ENCODE results near the gene GCNT1.
A peak's percentile ranks its signal among the peaks of the same experiment; 100 is the strongest.

GCNT1 gene

DNA sequence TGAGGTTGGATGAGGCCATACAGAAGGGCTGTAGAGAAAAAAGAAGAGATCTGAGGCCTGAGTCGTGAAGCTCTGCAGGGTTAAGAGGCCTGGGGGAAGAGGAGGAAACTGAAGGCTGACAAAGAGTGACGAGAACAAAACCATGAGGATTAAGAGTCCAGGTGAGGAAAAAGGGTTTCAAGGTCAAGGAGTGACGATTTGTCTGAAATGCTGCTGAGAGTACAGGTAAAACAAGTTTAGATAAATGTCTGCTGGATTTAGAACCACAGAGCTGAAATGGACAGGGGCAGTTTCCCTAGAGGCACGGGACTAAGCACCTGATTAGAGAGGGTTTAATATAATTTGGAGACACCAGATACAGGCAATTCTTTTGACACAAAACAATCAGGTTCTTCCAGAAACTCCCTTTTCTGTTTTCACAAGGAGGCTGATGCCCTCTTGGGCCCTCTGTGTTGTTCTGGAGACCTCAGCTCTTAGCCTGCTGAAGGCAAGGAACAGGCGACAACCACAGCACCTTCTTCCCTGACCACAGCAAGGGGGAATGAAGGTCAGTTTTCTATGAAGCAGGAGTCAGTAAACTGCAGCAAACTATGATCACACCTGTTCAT lies 14.6 kb upstream of the GCNT1 start:
- Histone ChIP-seq H3K9ac (ENCODE audit: low read length) (no peak overlapping the region), H3K36me3 (ENCODE audit: control insufficient read depth, insufficient read depth, low read length) (no peaks in the 10 kb centered on the region), H3K27me3 (ENCODE audit: control insufficient read depth, insufficient read depth, low read length) (no peaks in the 10 kb centered on the region), H3K4me1 (ENCODE audit: control insufficient read depth, insufficient read depth, low read length) (no peaks in the 10 kb centered on the region), H3K4me3 (ENCODE audit: low read depth, low read length) (no peak overlapping the region), H3K27ac (ENCODE audit: low read depth, low read length) (no peak overlapping the region), H3K9me3 (ENCODE audit: control insufficient read depth, insufficient read depth, low read depth, low read length) (peaks cover 26% of the 10 kb centered on the region)

DNA sequence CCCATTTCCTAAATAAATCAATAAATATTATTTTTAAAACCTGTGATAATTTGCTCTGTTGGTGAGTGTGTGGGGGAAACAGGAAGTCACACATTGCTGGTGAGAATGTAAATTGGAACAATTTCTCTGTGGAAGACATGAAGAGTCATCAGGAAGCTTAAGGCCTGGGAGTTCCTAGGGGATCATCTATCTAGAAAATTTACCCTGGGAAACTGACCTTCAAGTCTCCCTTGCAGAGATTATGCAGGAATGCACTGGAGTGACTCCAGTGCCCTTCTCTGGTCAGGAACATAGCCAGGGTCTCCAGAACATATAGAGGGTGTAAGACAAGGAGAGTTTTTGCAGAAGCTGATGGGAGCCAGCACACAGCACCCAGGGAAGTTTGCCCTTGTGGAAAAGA lies 13.0 kb upstream of the GCNT1 start:
- no peaks in the 10 kb centered on the region for H3K27me3 ChIP-seq (ENCODE audit: control insufficient read depth, insufficient read depth, low read length)
- no peak overlapping the region for H3K4me3 ChIP-seq (ENCODE audit: low read depth, low read length)
- H3K9me3 ChIP-seq (ENCODE audit: control insufficient read depth, insufficient read depth, low read depth, low read length): peaks cover 27% of the 10 kb centered on the region
- H3K9ac ChIP-seq (ENCODE audit: low read length): no peak overlapping the region
- H3K36me3 ChIP-seq (ENCODE audit: control insufficient read depth, insufficient read depth, low read length): no peaks in the 10 kb centered on the region
- no peaks in the 10 kb centered on the region for H3K4me1 ChIP-seq (ENCODE audit: control insufficient read depth, insufficient read depth, low read length)
- no peak overlapping the region for H3K27ac ChIP-seq (ENCODE audit: low read depth, low read length)

DNA sequence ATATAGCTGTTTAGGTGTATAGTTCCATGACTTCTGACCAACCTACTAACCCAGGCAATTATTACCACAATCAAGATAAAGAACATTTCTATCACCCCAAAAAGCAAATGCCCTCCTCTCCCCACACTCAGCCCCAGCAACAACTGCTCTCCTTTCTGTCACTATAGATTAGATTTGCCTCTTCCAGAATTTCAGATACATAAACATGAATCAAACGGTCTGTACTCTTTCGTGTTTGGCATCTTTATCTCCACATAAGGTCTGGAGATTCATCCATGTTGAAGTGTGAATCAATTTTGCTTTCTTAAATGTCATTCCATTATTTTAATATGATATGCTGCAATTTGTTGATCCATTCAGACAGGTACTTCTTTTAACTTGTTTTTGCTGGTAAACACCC lies 10.5 kb upstream of the GCNT1 start:
- no peak overlapping the region for H3K9ac ChIP-seq (ENCODE audit: low read length)
- H3K4me3 ChIP-seq (ENCODE audit: low read depth, low read length): no peak overlapping the region
- no peak overlapping the region for H3K27ac ChIP-seq (ENCODE audit: low read depth, low read length)
- H3K27me3 ChIP-seq (ENCODE audit: control insufficient read depth, insufficient read depth, low read length): no peaks in the 10 kb centered on the region
- peaks cover 15% of the 10 kb centered on the region for H3K9me3 ChIP-seq (ENCODE audit: control insufficient read depth, insufficient read depth, low read depth, low read length)
- H3K4me1 ChIP-seq (ENCODE audit: control insufficient read depth, insufficient read depth, low read length): peaks cover 9% of the 10 kb centered on the region; the same call in 1 of the 2 replicates
- no peaks in the 10 kb centered on the region for H3K36me3 ChIP-seq (ENCODE audit: control insufficient read depth, insufficient read depth, low read length)

DNA sequence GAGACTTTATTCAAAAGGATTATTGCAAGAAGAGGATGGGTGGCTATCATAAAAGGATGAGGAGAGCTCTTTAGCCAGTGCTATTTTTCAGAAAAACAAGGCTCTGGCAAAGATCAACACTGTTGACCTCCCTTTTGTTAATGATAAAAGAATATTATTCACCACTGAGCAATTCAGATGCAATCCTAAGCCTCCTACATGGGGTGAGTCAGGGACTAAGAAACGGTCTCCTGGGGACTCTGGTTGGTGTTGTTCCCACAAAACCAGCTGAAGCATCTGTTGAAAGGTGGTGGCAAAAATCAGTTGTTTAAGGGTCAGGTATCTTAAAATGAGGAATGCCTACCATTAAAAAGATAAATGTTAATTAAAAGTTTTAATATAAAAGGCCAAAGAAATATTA lies 7.7 kb upstream of the GCNT1 start:
- H3K36me3 ChIP-seq (ENCODE audit: control insufficient read depth, insufficient read depth, low read length): no peaks in the 10 kb centered on the region
- no peak overlapping the region for H3K9ac ChIP-seq (ENCODE audit: low read length)
- peaks cover 13% of the 10 kb centered on the region for H3K4me1 ChIP-seq (ENCODE audit: control insufficient read depth, insufficient read depth, low read length)
- 0 out of 2 replicates have a peak, but pooled peaks cover 7% of the 10 kb centered on the region for H3K9me3 ChIP-seq (ENCODE audit: control insufficient read depth, insufficient read depth, low read depth, low read length)
- no peak overlapping the region for H3K4me3 ChIP-seq (ENCODE audit: low read depth, low read length)
- no peak overlapping the region for H3K27ac ChIP-seq (ENCODE audit: low read depth, low read length)
- no peaks in the 10 kb centered on the region for H3K27me3 ChIP-seq (ENCODE audit: control insufficient read depth, insufficient read depth, low read length)

DNA sequence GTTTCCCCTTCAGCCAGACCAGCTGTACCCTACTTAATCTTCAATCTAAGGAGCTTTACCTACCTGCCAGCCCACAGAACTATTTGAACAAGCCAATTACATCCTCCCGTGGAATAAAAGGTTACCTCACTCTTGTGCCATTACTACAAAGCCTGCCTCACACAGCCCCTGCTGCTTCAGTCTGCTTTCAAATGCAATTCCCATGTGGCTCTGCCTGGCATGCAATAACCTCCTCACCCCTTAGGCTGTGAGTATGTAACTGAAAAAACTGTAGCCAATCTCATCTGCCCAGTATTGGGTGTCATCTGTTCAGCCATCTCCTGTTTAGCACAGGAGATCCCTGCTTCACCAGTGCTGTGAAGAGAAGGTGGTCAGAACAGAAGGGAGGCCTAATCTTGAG lies 6.1 kb upstream of the GCNT1 start:
- H3K36me3 ChIP-seq (ENCODE audit: control insufficient read depth, insufficient read depth, low read length): no peaks in the 10 kb centered on the region
- H3K27ac ChIP-seq (ENCODE audit: low read depth, low read length): no peak overlapping the region
- H3K27me3 ChIP-seq (ENCODE audit: control insufficient read depth, insufficient read depth, low read length): no peaks in the 10 kb centered on the region
- H3K9me3 ChIP-seq (ENCODE audit: control insufficient read depth, insufficient read depth, low read depth, low read length): 0 out of 2 replicates have a peak, but pooled peaks cover 7% of the 10 kb centered on the region
- H3K4me1 ChIP-seq (ENCODE audit: control insufficient read depth, insufficient read depth, low read length): peaks cover 18% of the 10 kb centered on the region
- no peak overlapping the region for H3K9ac ChIP-seq (ENCODE audit: low read length)
- H3K4me3 ChIP-seq (ENCODE audit: low read depth, low read length): no peak overlapping the region

DNA sequence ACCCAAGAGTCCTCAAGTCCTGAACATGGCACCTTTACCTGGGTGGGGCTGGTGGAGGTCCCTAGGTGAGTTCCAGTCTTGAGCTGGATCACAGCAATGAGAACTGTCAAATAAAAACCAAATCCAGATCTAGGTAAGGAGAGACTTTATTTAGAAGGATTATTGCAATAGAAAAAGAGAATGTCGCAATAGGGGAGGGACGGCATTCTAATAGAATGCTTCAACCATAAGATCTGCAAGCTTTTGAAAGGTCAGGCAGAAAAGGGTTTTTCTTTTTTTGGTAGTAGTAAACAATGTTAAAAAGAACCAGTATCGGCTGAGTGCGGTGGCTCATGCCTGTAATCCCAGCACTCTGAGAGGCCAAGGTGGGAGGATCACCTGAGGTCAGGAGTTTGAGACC lies 5.2 kb upstream of the GCNT1 start:
- Histone ChIP-seq H3K4me3 (ENCODE audit: low read depth, low read length) (no peak overlapping the region), H3K9me3 (ENCODE audit: control insufficient read depth, insufficient read depth, low read depth, low read length) (0 out of 2 replicates have a peak, but pooled peaks cover 7% of the 10 kb centered on the region), H3K9ac (ENCODE audit: low read length) (no peak overlapping the region), H3K27me3 (ENCODE audit: control insufficient read depth, insufficient read depth, low read length) (no peaks in the 10 kb centered on the region), H3K27ac (ENCODE audit: low read depth, low read length) (no peak overlapping the region), H3K36me3 (ENCODE audit: control insufficient read depth, insufficient read depth, low read length) (no peaks in the 10 kb centered on the region), H3K4me1 (ENCODE audit: control insufficient read depth, insufficient read depth, low read length) (peaks cover 18% of the 10 kb centered on the region)

DNA sequence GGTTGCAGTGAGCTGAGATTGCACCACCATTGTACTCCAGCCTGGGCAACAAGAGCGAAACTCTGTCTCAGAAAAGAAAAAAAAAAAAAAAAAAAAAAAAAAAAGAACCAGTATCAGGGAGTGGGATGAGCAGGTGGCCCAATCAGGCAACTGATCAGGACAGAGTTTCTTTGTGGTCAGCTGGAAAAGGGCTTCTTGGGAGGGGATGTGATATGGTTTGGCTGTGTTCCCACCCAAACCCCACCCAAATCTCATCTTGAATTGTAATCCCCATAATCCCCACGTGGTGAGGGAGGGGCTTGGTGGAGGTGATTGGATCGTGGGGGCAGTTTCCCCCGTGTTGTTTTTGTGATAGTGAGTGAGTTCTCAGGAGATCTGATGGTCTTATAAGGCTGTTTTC lies 4.7 kb upstream of the GCNT1 start:
- no peak overlapping the region for H3K4me3 ChIP-seq (ENCODE audit: low read depth, low read length)
- no peak overlapping the region for H3K27ac ChIP-seq (ENCODE audit: low read depth, low read length)
- 0 out of 2 replicates have a peak, but pooled peaks cover 2% of the 10 kb centered on the region for H3K9me3 ChIP-seq (ENCODE audit: control insufficient read depth, insufficient read depth, low read depth, low read length)
- no peaks in the 10 kb centered on the region for H3K36me3 ChIP-seq (ENCODE audit: control insufficient read depth, insufficient read depth, low read length)
- no peak overlapping the region for H3K9ac ChIP-seq (ENCODE audit: low read length)
- peaks cover 18% of the 10 kb centered on the region for H3K4me1 ChIP-seq (ENCODE audit: control insufficient read depth, insufficient read depth, low read length)
- H3K27me3 ChIP-seq (ENCODE audit: control insufficient read depth, insufficient read depth, low read length): no peaks in the 10 kb centered on the region

DNA sequence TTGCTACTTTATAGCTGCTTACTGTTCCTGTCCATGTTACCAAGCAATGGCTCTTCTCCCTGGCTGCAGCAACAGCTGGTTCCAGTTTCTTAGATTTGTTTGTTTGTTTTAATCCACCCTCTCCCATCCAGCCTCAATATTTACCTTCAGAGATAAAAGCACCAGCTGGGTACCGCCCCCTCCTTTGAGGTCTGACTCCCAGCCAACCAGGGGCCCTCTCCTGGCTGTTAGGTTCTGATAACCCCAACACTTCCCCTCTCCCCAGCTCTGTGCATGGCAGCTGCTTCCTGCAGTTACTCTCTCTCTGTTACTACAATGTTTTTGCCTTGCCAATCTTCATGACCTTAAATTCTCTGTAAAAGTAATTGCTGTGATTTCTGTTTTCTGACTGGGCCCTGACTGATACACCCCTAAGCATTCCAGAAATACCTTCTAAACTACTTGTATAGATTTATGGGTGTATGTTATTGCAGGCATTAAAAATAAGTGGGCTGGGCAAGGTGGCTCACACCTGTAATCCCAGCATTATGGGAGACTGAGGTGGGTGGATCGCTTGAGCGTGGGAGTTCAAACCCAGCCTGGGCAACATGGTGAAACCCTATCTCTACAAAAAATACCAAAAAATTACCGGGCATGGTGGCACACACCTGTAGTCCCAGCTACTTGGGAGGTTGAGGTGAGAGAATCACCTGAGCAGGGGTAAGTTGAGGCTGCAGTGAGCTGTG lies 2.6 kb upstream of the GCNT1 start:
- Histone ChIP-seq H3K27ac (ENCODE audit: low read depth, low read length) (no peak overlapping the region), H3K4me1 (ENCODE audit: control insufficient read depth, insufficient read depth, low read length) (peaks cover 22% of the 10 kb centered on the region), H3K4me3 (ENCODE audit: low read depth, low read length) (no peak overlapping the region), H3K9me3 (ENCODE audit: control insufficient read depth, insufficient read depth, low read depth, low read length) (no peaks in the 10 kb centered on the region), H3K27me3 (ENCODE audit: control insufficient read depth, insufficient read depth, low read length) (no peaks in the 10 kb centered on the region), H3K36me3 (ENCODE audit: control insufficient read depth, insufficient read depth, low read length) (no peaks in the 10 kb centered on the region), H3K9ac (ENCODE audit: low read length) (no peak overlapping the region)

DNA sequence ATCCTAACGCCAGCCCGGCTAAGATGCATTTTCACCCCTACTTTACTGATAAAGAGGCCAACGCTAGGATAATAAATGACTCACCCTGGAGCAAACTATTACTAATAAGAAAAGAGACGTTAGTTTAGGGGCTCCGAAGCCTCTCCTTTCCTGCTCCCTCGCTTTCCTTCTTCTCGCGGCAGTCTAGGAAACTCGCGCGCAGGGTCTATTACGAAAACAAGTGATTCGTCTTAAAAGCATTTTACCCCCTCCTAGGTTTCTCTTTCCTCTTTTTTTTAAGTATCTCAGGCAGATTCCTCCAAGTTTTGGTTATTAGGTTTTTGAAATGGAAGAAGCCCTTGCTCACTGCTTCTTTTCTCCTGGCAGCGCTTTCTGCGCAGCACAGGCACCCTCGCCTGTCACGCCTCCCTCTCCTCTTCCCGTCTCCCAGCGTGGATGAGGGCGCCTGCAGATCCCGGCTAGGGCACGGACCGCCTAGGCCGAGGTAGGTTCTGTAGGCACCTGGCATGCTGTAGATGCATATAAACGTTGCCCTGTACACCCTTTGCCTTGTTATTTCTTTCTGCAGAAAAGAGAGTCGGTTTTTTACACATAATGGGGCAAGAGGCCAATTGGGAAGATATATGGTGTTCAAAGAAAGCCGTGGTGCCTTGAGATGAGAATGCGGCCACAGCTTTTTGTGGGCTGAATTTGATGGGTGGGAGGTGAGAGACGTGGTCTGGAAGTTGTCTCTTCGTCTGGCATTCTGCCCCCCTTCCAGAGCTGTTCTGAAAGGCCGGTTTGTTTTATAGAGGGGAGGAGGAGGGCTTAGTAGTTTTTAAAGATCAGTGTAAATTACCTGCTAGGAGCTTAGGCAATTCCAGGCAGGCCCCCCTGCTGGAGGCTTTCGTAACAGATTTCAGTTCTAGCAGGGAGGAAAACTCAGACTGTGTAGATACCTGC lies 983 bp downstream of the GCNT1 start:
- Histone ChIP-seq H3K4me3 (ENCODE audit: low read depth, low read length) (peak overlapping the region; percentile 89), H3K9me3 (ENCODE audit: control insufficient read depth, insufficient read depth, low read depth, low read length) (no peaks in the 10 kb centered on the region), H3K36me3 (ENCODE audit: control insufficient read depth, insufficient read depth, low read length) (no peaks in the 10 kb centered on the region), H3K4me1 (ENCODE audit: control insufficient read depth, insufficient read depth, low read length) (peaks cover 13% of the 10 kb centered on the region), H3K27me3 (ENCODE audit: control insufficient read depth, insufficient read depth, low read length) (no peaks in the 10 kb centered on the region), H3K9ac (ENCODE audit: low read length) (peak overlapping the region; percentile 77), H3K27ac (ENCODE audit: low read depth, low read length) (no peak overlapping the region)

DNA sequence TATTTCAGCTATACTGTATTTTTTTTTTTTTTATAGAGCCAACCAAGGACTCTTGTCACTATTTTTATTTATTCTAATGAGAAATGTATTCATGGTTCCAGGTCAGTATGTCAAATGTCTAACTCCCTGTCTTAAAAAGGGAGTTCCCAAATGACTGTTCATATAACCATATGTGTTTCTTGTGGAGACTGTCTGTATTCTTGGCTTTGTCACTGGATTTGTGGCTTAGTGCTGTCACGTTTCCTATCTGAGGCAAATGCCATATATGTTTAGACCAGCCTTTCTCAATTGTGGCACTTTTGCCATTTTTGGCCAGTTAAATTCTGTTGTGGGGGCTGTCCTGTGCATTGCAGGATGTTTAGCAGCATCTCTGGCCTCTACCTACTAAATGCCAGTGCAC lies 3.1 kb downstream of the GCNT1 start:
- no peaks in the 10 kb centered on the region for H3K36me3 ChIP-seq (ENCODE audit: control insufficient read depth, insufficient read depth, low read length)
- no peaks in the 10 kb centered on the region for H3K9me3 ChIP-seq (ENCODE audit: control insufficient read depth, insufficient read depth, low read depth, low read length)
- H3K4me3 ChIP-seq (ENCODE audit: low read depth, low read length): no peak overlapping the region
- no peak overlapping the region for H3K9ac ChIP-seq (ENCODE audit: low read length)
- H3K27me3 ChIP-seq (ENCODE audit: control insufficient read depth, insufficient read depth, low read length): no peaks in the 10 kb centered on the region
- H3K27ac ChIP-seq (ENCODE audit: low read depth, low read length): no peak overlapping the region
- H3K4me1 ChIP-seq (ENCODE audit: control insufficient read depth, insufficient read depth, low read length): peaks cover 4% of the 10 kb centered on the region

DNA sequence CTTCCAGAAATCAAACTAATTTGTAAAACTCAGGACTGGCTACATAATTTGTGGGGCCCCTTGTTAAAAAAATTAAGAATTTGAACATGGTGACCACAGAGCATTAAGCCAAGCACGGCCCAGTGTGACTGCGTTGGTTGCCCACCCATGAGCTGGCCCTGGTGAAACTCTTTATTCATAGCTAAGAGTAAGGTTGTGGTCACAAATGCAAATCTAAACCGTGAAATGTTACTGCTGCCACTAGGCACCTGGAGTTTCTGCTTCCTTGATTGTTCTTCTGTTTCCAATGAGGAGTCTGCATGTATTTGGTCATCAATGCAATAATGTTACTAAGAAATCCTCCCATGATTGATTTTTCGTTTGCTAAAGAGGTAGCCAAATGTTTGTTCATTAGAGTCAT lies 4.2 kb downstream of the GCNT1 start:
- no peaks in the 10 kb centered on the region for H3K36me3 ChIP-seq (ENCODE audit: control insufficient read depth, insufficient read depth, low read length)
- peaks cover 8% of the 10 kb centered on the region for H3K4me1 ChIP-seq (ENCODE audit: control insufficient read depth, insufficient read depth, low read length)
- no peak overlapping the region for H3K4me3 ChIP-seq (ENCODE audit: low read depth, low read length)
- H3K9ac ChIP-seq (ENCODE audit: low read length): no peak overlapping the region
- H3K27ac ChIP-seq (ENCODE audit: low read depth, low read length): no peak overlapping the region
- H3K27me3 ChIP-seq (ENCODE audit: control insufficient read depth, insufficient read depth, low read length): no peaks in the 10 kb centered on the region
- no peaks in the 10 kb centered on the region for H3K9me3 ChIP-seq (ENCODE audit: control insufficient read depth, insufficient read depth, low read depth, low read length)
